ENCODE results near the gene C19orf47. TPM values are rescaled to one million over a fixed set of nuclear protein-coding genes. Genes with fewer than 3 reads are reported as not detected.

C19orf47 gene
- total RNA-seq, 1 donor from 2014 or later = 10.6 TPM

- Mint-ChIP-seq H3K4me1 (peaks cover 44% of the 10 kb centered on the region), H3K36me3 (no peaks in the 10 kb centered on the region), H3K4me3 (no peak overlapping the region), H3K9me3 (no peaks in the 10 kb centered on the region), H3K27me3 (ENCODE audit: insufficient read depth, low read depth) (peaks cover 9% of the 10 kb centered on the region), H3K27ac (peak overlapping the region; percentile 90)
- H3K4me3 ChIP-seq = no peak overlapping the region
- H3K27ac ChIP-seq = no peak overlapping the region
- H3K36me3 ChIP-seq = no peaks in the 10 kb centered on the region
- no peak overlapping the region for H2AFZ ChIP-seq (replicated peaks)
- DNase-seq (ENCODE audit: low spot score) = no peak
- H3K4me1 ChIP-seq = peaks cover 11% of the 10 kb centered on the region
- H3K79me2 ChIP-seq (ENCODE audit: low read depth) = peaks cover 95% of the 10 kb centered on the region
- H4K20me1 ChIP-seq (ENCODE audit: low read depth) = peaks cover 61% of the 10 kb centered on the region
- peak overlapping the region; percentile 37 for H3K9ac ChIP-seq
- H3F3A ChIP-seq (ENCODE audit: low read depth) = peaks cover 9% of the 10 kb centered on the region
- no peak for TF ChIP-seq EZH2phosphoT487 (IDR thresholded peaks at IDR 0.05)
- TF ChIP-seq CTCF (IDR thresholded peaks at IDR 0.05) = no peak
- no peak for TF ChIP-seq EZH2 (IDR thresholded peaks at IDR 0.05)
- H3K9me3 ChIP-seq (ENCODE audit: low read depth) = no peaks in the 10 kb centered on the region
- no peaks in the 10 kb centered on the region for H3K27me3 ChIP-seq
- H3K4me2 ChIP-seq = no peak overlapping the region
Observed at GRCh38 chr19:40279761-40280607, 68.2 kb downstream of the C19orf47 start.

GRCh38 chr19:40279120-40279551 is 69.1 kb downstream of the C19orf47 start:
- Histone ChIP-seq H3F3A (ENCODE audit: low read depth) (peaks cover 2% of the 10 kb centered on the region), H3K4me1 (peaks cover 14% of the 10 kb centered on the region), H3K4me2 (no peak overlapping the region), H3K27ac (no peak overlapping the region), H2AFZ (replicated peaks) (no peak overlapping the region), H3K4me3 (no peak overlapping the region), H3K9ac (no peak overlapping the region), H3K36me3 (no peaks in the 10 kb centered on the region), H3K79me2 (ENCODE audit: low read depth) (peaks cover 97% of the 10 kb centered on the region), H4K20me1 (ENCODE audit: low read depth) (peaks cover 69% of the 10 kb centered on the region), H3K9me3 (ENCODE audit: low read depth) (no peaks in the 10 kb centered on the region), H3K27me3 (no peaks in the 10 kb centered on the region)
- H3K4me1 Mint-ChIP-seq = peaks cover 45% of the 10 kb centered on the region
- no peaks in the 10 kb centered on the region for H3K9me3 Mint-ChIP-seq
- H3K27me3 Mint-ChIP-seq (ENCODE audit: insufficient read depth, low read depth) = peaks cover 11% of the 10 kb centered on the region
- no peaks in the 10 kb centered on the region for H3K36me3 Mint-ChIP-seq
- H3K4me3 Mint-ChIP-seq = no peak overlapping the region
- no peak for DNase-seq (ENCODE audit: low spot score)
- no peak overlapping the region for H3K27ac Mint-ChIP-seq
- TF ChIP-seq EZH2phosphoT487 (IDR thresholded peaks at IDR 0.05) (no peak), CTCF (IDR thresholded peaks at IDR 0.05) (no peak), EZH2 (IDR thresholded peaks at IDR 0.05) (no peak)

GRCh38 chr19:40278361-40279035 is 69.7 kb downstream of the C19orf47 start:
- Histone ChIP-seq H3K4me2 (no peak overlapping the region), H2AFZ (replicated peaks) (no peak overlapping the region), H4K20me1 (ENCODE audit: low read depth) (peaks cover 71% of the 10 kb centered on the region), H3K4me1 (peaks cover 8% of the 10 kb centered on the region), H3K27me3 (no peaks in the 10 kb centered on the region), H3K36me3 (no peaks in the 10 kb centered on the region), H3K9me3 (ENCODE audit: low read depth) (no peaks in the 10 kb centered on the region), H3K4me3 (no peak overlapping the region), H3K9ac (no peak overlapping the region), H3F3A (ENCODE audit: low read depth) (no peaks in the 10 kb centered on the region), H3K27ac (no peak overlapping the region), H3K79me2 (ENCODE audit: low read depth) (peaks cover 97% of the 10 kb centered on the region)
- Mint-ChIP-seq H3K27ac (peak overlapping the region; percentile 69), H3K4me3 (no peak overlapping the region), H3K27me3 (ENCODE audit: insufficient read depth, low read depth) (peaks cover 11% of the 10 kb centered on the region), H3K4me1 (peaks cover 47% of the 10 kb centered on the region), H3K9me3 (no peaks in the 10 kb centered on the region), H3K36me3 (peaks cover 4% of the 10 kb centered on the region)
- DNase-seq (ENCODE audit: low spot score) = no peak
- TF ChIP-seq EZH2phosphoT487 (IDR thresholded peaks at IDR 0.05) = no peak
- TF ChIP-seq CTCF (IDR thresholded peaks at IDR 0.05) = no peak
- no peak for TF ChIP-seq EZH2 (IDR thresholded peaks at IDR 0.05)

All from neural progenitor cell (in vitro differentiated cells).